Measurements from ENCODE around the gene REEP6.

Gene REEP6

DNA sequence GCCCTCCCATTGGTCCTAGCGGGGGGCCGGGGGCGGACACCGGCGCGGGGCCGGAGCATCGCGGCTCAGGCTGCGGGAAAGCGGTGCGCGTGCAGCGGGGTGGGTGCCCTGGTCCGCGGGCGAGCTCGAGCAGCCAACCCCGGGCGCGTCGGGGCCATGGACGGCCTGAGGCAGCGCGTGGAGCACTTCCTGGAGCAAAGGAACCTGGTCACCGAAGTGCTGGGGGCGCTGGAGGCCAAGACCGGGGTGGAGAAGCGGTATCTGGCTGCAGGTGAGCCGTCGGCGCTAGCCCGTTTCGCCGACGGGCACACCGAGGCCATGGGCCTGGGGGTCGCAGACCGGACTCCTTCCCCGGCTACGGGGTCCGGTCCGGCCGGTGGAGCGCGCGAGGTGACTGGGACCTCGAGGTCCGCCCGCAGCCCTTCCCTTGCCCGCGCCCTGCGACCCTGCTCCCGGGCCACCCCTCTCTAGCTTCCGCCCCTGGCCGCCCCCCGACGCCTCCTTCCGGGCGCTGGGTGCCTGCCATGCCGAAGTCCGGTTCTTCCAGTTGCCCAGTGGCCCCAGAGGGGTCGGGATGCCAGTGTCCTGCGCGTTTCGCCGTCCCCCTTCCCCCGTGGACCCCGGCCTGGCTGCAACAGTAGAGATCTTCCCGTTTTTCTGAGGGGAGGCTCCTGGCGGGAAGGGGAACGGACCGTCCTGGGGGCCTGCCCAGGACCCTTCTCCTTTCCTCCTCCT, at the start of gene REEP6:
REEP6 (plus strand) TSS at position 68 of the 735 bp plus-strand sequence; CDS start at position 157, 89 bp downstream.
- no peak for DNase-seq (ENCODE audit: low read depth in 1 of 2, low spot score in 1 of 2)

DNA sequence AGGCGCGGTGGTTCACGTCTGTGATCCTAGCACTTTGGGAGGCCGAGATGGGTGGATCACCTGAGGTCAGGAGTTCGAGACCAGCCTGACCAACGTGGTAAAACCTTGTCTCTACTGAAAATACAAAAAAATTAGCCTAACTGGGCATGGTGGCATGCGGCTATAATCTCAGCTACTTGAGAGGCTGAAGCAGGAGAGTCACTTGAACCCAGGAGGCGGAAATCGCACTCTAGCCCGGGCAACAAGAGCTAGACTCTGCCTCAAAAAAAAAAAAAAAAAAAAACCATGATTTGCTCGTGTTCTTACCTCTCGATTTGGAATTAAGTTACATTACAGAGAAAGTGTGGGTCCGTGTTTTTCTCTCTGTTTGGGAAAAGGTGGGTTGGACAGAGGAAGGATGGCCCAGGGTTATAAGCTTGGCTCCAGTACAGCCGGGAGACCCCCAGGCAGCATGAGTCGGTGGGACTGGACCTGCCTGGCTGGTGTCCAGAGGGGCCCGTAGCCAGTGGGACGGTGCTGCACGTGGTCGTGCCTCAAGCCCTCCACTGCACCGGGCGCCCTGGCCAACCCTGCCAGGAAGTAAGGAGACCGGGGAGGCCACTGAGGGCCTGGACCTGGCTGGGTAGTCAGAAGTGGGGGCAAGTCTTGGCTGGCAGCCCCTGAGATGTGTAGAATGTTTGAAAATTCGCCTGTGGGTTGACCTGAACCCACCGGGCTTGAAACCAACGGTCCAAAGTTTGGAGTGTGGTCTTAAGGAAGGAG, 49.1 kb upstream of the REEP6 start:
- no peak for DNase-seq (ENCODE audit: low read depth in 1 of 2, low spot score in 1 of 2)

DNA sequence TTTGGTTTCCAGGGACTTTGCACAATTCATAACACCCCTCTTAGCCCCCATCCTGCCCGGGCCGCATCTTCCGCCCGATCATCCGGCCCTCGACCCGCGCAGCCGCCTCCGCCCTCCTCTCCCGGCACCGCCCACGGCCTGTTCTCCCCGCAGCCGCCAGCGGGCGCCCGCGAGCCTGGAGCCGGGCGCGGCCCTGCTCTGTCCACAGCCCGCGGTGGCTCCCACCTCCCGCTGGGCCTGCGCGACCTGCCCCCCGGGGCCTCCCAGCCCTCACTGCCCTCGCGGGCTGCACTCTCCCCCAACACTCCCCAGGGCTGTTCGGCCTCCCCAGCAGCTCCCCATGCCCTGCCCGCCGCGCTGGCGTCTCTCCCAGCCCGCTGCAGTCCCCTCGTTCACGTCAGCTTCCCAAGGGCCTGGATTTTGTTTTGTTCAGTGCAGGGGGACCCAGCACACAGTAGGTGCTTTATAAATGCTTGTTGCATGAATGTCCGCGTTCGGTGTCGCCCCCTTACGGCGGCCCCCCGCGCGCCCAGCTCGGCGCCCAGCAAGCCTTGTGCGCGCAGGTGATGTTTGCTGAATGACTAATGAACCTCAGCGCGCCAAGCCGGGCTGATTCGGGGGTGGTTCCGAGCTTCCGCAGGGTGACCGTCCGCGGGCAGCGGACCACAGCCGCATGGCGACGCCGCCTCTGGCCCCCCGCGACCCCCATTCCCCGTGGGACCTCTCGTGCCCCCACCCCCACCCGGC, 45.6 kb upstream of the REEP6 start:
- peak; percentile 60 to 72 for DNase-seq (ENCODE audit: low read depth in 1 of 2, low spot score in 1 of 2)

DNA sequence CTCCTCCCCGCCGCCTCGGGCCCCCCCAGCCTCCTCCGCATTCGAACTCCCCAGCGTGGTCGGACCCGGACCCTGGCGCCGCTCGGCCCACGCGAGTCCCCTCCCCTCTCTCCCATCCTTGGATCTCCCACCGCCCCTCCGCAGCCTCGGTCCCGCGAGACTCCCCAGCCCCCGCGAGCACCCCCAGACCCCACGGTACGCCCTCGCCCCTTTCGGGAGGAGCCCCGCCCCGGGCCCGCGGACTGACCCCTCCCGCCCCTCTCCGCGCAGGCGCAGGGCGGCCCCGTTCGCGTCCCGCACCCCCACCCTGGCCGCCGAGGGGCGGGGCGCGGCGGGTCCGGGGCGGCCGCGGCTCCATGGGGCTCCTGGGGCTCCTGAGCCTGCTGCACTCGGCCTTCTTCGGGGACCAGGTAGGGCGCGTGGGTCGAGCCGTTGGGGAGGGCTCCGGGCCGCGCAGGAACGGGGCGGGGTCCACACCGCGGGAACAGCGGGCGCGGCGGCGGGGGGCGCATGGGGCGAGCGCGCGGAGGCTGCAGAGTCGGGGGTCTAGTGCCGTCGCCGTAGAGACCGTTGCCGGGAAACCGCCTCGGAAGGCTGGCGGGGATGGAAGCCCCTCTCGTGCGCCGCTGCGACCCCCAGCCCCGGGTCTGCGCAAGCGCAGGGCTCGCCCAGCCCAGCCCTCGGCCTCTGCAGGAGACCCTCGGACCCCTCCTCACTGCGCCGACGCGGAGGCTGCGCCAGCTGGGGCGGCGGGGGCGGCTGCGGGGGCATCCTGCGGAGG, 44.9 kb upstream of the REEP6 start:
- no peak for DNase-seq (ENCODE audit: low read depth in 1 of 2, low spot score in 1 of 2)

DNA sequence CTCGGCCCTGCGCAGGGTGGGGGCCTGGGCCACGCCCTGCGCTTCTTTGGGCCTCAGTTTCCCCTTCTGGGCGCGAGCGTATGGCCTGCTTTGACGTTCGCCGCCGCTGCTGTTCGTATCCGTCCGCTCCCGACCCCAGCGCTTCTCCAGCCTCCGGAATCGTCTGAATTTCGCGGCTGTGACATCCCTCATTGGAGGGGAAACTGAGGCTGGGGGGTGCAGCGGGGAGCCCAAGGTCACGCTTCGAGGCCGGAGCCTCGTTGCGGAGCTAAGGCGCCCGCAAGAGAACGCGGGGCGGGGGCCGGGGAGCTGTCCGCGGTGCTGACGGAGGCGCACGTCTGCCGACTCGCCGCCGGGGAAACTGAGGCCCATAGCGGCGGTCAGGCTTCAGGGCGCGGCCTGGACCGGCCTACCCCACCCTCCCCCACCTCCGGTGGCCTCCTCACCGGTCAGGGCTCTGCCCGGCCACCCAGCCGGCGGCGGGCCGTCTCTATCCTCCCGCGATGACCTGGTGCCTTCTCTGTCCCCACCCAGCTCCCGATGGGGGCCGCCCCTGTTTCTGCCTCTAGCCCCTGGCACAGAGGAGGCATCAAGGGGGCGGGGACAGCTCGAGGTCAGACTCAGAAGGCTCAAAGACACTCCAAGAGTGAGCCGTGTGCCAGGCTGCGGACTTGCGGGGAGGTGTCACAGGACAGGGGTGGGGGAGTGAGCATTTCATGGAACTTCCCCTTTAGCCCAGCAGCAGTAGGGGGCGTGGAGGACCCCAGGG, 44.1 kb upstream of the REEP6 start:
- DNase-seq (ENCODE audit: low read depth in 1 of 2, low spot score in 1 of 2) = no peak

DNA sequence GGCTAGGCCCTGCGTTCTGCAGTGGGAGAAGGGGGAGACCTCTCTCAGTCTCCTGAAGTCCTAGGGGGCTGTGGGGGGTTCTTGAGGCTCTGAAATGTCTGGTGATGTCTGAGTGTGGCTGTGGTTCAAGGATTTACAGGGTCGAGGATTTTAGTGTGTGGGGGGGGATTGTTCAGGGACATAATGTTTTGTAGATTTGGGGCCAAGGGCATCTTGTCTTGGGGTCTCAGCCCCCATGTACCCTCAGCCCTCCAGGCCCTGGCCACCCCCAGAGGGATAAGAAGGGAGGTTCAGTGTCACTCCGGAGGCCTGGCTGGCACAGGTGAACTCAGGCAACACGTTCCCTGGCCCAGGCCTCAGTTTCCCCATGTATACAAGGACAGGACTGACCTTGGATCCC, 43.5 kb upstream of the REEP6 start:
- no peak for DNase-seq (ENCODE audit: low read depth in 1 of 2, low spot score in 1 of 2)

DNA sequence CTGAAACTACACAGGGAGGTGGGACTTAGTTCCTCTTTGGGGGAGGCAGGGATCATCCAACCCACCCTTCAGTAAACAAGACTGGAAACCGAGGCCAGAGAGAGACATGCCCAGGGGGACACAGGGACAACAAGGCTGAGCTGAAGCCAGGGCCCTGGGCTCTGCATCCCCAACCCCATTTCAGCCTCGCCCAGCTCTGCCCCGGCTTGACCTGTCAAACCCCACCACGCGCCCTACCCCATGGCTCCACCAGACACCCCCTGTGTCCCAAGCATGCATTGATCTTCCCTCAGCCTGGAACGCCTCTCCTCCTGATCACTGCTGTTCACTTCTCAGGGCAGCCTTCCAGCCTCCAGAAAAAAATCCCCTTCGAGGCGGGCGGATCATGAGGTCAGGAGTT, 43.0 kb upstream of the REEP6 start:
- DNase-seq (ENCODE audit: low read depth in 1 of 2, low spot score in 1 of 2) = no peak

DNA sequence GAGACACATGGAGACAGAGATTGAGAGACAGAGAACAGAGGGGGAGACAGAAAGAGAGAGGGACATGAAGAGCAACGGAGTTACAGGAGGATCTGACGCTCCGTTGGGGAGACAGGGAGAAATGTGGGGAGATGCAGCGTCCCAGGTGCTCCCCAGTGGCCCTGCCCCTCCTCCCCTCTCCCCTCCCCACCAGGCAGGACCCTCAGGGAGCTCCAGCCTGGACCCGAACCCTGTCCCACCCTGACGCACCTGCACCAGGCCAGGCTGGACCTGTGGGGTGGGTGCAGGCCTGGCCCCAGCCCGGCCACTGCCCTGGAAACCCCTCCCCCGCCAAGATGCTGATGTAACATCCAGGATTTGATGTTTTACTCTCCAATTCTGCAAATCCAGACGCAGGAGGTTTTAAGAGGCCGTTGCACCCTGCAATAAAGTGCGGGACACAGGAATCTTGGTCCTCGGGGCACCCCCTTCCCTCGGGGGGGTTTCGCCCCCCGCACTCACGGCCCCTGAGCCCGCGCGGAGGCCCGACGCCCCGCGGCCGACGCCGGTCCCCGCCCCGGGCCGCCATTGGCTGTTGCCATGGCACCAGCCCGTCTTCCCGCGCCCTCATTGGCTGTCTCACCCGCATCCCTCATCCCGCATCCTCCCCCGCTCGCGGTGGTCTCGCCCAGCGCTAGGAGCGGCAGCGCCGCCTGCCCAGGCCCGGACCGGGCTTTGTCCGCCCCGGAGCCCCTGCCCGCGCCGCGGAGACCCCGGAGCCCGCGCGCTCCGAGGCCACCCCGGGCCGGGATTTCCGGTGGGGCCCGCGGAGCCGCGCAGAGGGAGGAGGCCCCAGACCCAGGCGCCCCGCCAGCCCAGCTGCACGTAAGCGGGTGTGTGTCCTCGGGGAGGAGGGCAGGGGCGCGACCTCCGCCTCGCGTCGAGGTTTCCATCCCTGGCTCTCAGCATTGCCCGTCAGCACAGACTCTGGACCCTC, 41.2 kb upstream of the REEP6 start, which contains the start of gene APC2:
APC2 (plus strand) TSS at position 655 of the 976 bp plus-strand sequence. CDS start 2,881 bp downstream, outside the sequence.
- DNase-seq (ENCODE audit: low read depth in 1 of 2, low spot score in 1 of 2) = no peak

DNA sequence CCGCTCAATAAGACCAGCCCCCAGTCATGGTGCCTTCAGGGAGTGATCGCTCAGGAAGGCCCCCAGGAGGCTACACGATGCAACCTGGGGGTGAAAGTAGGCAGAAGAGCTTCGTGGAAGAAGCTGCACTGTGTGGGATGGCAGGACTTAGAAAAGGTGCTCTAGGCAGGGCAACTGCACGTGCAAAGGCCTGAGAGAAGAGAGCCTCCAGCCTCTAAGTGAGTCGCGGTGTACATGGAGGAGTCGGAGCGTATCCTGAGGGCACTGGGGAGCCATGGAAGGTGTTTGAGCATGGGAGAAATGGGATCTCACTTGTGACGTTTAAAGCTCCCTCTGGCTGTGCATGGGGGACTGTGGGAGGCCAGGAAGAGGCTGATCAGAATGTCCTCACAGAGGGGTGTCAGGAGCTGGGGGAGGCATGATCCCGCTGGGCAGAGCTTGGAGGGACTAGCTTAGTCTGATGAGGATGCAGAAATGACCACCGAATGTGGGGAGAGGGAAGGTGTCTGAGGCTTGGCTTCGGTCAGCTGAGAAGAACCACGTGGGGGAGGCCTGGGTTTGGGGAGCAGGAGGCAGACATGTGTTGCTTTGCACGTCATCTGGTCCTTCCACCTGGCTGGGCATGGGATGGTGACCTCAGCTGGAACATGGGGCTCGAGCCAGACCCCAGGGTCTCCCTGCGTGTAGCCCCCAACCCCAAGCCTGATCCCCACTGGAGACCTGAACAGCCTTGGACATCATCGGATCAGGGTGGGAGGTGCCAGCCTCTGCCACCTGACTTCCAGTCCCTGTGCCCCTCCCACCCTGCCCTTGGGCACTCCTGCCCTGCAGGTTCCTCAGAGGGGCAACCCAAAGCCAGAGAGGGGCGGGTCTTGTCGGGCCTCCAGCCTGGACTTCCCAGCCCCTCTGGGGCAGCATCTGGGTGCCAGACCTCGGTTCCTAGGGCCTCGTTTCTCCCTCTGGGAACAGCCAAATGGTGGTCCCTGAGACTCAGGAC, 39.9 kb upstream of the REEP6 start:
- no peak for DNase-seq (ENCODE audit: low read depth in 1 of 2, low spot score in 1 of 2)

DNA sequence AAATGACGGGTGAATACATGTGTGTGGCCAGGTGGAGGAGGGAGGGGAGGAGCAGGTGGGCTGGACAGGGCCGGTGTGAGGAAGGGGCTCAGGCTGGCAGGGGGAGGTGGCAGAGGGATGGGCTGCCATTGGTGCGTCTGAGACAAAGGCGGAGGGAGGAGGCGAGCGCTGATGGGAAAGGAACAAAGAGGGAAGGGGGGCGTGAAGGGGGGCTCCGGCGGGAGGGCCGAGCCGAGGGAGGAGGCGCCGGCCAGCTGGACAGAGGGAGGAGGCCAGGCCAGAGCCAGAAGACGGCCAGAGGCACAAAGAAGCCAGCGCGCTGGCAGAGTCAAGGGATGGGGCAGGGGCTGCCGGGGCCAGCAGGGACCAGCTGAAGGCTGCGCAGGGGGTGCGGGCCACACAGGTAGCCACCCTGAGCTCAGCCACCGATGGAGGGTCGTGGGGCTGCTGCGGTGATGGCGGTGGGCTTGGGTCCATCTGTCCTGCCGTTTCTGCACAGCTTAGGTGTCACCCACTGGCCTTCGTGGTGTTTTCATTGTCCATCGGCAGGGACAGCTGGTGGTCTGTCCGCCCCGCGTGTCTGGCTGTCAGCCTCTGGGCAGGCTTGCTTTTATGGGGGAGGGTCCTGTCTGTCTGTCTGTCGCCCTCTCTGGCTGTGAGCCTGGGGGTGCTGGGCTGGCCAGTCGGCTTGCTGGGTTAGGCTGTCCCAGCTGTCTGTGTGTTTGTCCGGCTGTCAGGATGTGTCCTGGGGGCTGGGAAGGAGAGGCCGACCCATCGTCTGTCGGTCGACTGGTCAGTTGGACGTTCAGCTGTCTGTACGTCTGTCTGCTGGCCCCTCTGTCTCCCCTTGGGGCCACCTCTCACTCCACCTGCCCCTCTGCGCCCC, 38.8 kb upstream of the REEP6 start:
- DNase-seq (ENCODE audit: low read depth in 1 of 2, low spot score in 1 of 2) = no peak

DNA sequence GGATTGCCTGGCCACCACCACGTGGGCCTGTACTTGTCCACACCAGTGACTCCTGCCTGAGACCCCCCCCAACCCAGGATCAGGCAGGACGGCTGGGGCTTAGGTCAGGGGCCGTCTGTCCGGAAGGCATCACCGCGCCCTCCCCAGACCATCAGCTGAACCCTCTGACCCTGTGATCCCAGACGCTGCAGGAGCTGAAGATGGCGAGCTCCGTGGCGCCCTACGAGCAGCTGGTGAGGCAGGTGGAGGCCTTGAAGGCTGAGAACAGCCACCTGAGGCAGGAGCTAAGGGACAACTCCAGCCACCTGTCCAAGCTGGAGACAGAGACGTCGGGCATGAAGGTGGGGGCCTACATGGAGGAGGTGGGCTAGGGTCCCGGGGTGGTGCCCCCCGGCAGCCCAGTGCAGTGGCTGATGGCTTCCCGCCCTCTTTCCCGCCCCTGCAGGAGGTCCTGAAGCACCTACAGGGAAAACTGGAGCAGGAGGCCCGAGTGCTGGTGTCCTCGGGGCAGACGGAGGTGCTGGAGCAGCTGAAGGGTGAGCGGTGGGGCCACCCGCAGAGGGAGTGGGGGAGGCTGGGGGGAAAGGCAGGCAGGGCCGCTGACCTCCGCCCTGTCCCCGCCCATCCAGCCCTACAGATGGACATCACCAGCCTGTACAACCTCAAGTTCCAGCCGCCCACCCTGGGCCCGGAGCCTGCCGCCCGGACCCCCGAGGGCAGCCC, 38.0 kb upstream of the REEP6 start:
- DNase-seq (ENCODE audit: low read depth in 1 of 2, low spot score in 1 of 2) = no peak

DNA sequence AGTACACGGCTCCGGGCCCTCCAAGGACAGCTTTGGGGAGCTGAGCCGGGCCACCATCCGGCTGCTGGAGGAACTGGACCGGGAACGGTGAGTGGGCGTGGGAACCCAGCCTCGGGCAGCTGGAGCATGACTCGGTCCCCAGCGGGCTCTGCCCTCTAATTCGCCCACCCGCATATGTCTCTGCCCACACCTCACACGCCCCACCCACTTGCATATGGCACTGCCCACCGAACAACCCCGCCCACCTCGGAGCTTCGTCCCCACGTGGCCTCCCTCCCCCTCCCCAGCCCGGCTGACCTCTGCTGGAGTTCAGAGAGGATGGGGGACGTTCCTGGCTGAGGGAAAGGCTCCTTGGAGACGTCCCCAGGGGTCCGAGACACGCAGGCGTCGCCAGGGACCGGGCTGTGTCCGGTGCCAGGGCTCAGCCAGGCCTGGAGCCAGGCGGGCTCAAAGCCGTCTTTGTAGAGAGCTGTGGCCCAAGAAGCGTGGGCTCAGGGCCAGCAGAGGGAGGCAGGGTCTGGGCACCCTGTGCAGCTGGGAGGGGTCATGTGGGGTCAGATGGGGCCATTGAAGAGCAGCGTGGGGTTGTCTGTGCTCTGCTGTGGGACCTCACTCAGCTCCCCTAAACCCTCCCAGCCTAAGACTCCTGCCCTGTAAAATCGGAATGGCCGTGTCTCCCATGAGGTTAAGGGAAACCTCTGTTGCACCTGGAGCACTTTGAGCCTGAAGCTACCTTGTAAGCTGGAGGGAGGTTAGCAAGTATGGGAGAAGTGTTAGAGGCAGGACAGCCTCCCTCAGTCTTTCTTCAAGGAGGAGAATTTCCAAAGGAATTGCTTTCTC, 37.2 kb upstream of the REEP6 start:
- no peak for DNase-seq (ENCODE audit: low read depth in 1 of 2, low spot score in 1 of 2)

DNA sequence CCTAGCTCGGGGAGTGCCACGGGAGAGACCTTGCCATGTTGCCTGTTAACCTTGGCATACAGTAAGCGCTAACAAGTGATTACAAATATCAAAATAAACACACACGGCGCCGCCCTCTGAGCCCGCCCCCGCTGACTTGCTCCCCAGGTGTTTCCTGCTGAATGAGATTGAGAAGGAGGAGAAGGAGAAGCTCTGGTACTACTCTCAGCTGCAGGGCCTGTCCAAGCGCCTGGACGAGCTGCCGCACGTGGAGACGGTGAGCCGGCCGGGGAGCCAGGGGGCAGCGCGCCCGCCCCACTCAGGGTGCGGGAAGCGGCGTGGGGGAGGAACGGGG, 36.0 kb upstream of the REEP6 start:
- DNase-seq (ENCODE audit: low read depth in 1 of 2, low spot score in 1 of 2) = no peak

DNA sequence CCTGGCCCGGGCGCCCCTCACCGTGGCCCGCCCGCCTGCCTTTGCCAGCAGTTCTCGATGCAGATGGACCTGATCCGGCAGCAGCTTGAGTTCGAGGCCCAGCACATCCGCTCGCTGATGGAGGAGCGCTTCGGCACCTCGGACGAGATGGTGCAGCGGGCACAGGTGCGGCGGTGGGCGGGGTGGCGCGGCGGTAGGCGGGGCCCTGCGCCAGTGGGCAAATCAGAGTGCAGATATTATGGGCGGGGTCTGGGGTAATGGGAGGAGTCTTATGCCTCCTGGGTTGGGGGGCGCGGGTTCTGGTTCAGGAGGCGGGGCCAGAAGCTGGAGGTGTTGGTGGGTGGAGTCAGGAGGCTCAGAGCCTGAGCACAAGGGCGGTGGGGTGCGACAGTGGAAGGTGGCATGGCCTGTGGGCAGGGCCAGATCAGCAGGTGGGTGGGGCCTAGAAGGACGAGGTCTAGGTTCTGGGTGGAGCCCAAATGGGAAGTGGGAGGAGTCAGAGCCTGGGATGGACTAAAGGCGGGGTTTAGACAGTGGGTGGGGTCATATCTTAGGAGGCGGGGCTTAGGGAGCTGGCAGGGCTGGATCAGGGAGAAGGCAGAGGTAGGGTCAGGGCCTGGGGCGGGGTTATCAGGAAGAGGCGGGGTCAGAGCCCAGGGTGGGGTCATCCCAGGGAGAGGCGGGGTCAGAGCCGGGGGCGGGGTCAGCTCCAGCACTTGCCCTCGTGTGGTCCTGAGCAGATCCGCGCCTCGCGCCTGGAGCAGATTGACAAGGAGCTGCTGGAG, 35.5 kb upstream of the REEP6 start:
- DNase-seq (ENCODE audit: low read depth in 1 of 2, low spot score in 1 of 2) = no peak
